Fibroblast of skin of back (primary cell): ENCODE results near the gene CGB8. TPM values are rescaled to one million over a fixed set of nuclear protein-coding genes. Genes with fewer than 3 reads are reported as not detected.
"Not testable (repeated sequence)": the region's sequence is repeated elsewhere in the genome, so short reads cannot be mapped to it uniquely, and the experiment has no call there.

Experiments used
- DNase-seq: peaks from one replicate; pipeline ENCODE4 v3.0.0-alpha.2; 2013
- polyA plus RNA-seq, 2 experiments: library from polyadenylated mRNA; unstranded; fragments of 120-200 nt; gene quantifications; one replicate each; pipeline ENCODE4 v1.2.1, GENCODE V29; 2013; ENCODE audit not compliant: insufficient read length in 2 of 2

Gene CGB8
- 2.2 TPM for polyA plus RNA-seq (2013, experiment 1 of 2; ENCODE audit: insufficient read length)
- polyA plus RNA-seq (2013, experiment 2 of 2; ENCODE audit: insufficient read length), result 2.7 TPM

- DNase-seq, result not testable (repeated sequence)
These were observed at the start of gene CGB8 for GRCh38 chr19:49049011-49049410. CGB8 (minus strand) TSS chr19:49049111; CDS start chr19:49048739, 372 bp downstream.

- DNase-seq, result peak; percentile 72
These were observed 48.8 kb upstream of the CGB8 start for GRCh38 chr19:49097453-49098288.

- DNase-seq, result no peak
These were observed 45.9 kb upstream of the CGB8 start for GRCh38 chr19:49094505-49095482.

GRCh38 chr19:49092686-49093085, 43.8 kb upstream of the CGB8 start:
- no peak for DNase-seq

GRCh38 chr19:49091391-49092038, 42.6 kb upstream of the CGB8 start:
- DNase-seq, result no peak

- DNase-seq, result no peak
These were observed 37.4 kb upstream of the CGB8 start for GRCh38 chr19:49086296-49086695.

GRCh38 chr19:49085868-49086232, 36.9 kb upstream of the CGB8 start:
- no peak for DNase-seq

GRCh38 chr19:49085020-49085867, 36.3 kb upstream of the CGB8 start, which contains the start of gene SNRNP70:
SNRNP70 (plus strand) TSS chr19:49085451; CDS start chr19:49086415, 964 bp downstream.
- peak; percentile 99 for DNase-seq

GRCh38 chr19:49084206-49085019, 35.5 kb upstream of the CGB8 start:
- DNase-seq, result no peak

GRCh38 chr19:49081273-49081672, 32.4 kb upstream of the CGB8 start:
- no peak for DNase-seq

- DNase-seq, result no peak
These were observed 31.5 kb upstream of the CGB8 start for GRCh38 chr19:49080392-49080791.

GRCh38 chr19:49074869-49075268, 26.0 kb upstream of the CGB8 start:
- peak; percentile 55 for DNase-seq

GRCh38 chr19:49073514-49074378, 24.8 kb upstream of the CGB8 start:
- peak; percentile 44 for DNase-seq

- no peak for DNase-seq
These were observed 23.1 kb upstream of the CGB8 start for GRCh38 chr19:49071860-49072547.

- DNase-seq, result no peak
These were observed 21.5 kb upstream of the CGB8 start for GRCh38 chr19:49070416-49070815.

- no peak for DNase-seq
These were observed 20.1 kb upstream of the CGB8 start for GRCh38 chr19:49069026-49069425.

- no peak for DNase-seq
These were observed 18.6 kb upstream of the CGB8 start for GRCh38 chr19:49067554-49067953.

- no peak for DNase-seq
These were observed 17.1 kb upstream of the CGB8 start for GRCh38 chr19:49065905-49066512.
